ENCODE data around the gene ATF4.
"Not testable (repeated sequence)": the region's sequence is repeated elsewhere in the genome, so short reads cannot be mapped to it uniquely, and the experiment has no call there.

ATF4 gene

DNA sequence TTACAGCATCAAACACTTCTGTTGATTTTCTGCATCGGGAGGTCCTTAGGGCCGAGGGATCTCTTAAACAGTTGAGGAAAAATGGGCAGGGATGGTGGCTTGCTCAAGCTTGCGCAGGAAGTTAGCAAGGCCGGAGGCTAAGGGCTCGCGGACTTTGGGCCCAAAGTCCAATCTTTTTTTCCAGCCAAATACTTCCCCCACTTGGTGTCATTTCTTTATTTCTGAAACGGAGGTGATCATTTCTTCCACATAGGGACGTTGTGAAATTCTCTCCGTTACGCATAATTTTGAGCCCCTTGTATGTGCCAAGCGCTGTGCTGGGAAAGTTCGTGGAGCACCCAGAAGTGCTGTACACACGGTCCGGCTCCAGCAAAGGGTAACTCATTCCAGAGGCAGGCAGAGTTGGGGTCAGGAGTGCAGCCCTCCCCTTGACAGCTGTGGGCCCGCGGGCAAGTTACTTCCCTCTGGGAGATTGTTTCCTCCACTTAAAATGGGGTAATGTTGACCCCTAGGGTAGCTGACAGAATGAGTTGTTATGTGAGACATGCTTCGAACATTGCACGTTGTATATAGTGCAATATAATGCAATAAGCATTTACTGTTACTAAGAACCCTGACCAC, 17.5 kb upstream of the ATF4 start:
- TF ChIP-seq, protein P1, sequence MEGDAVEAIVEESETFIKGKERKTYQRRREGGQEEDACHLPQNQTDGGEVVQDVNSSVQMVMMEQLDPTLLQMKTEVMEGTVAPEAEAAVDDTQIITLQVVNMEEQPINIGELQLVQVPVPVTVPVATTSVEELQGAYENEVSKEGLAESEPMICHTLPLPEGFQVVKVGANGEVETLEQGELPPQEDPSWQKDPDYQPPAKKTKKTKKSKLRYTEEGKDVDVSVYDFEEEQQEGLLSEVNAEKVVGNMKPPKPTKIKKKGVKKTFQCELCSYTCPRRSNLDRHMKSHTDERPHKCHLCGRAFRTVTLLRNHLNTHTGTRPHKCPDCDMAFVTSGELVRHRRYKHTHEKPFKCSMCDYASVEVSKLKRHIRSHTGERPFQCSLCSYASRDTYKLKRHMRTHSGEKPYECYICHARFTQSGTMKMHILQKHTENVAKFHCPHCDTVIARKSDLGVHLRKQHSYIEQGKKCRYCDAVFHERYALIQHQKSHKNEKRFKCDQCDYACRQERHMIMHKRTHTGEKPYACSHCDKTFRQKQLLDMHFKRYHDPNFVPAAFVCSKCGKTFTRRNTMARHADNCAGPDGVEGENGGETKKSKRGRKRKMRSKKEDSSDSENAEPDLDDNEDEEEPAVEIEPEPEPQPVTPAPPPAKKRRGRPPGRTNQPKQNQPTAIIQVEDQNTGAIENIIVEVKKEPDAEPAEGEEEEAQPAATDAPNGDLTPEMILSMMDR (IDR thresholded peaks at IDR 0.05; ENCODE audit: insufficient read depth, missing control alignments) = no peak
- FAIRE-seq = no peak
- DNase-seq (ENCODE audit: insufficient read length, low spot score) = no peak

- FAIRE-seq = no peak
- no peak for DNase-seq (ENCODE audit: insufficient read length, low spot score)
- TF ChIP-seq, protein P1 (IDR thresholded peaks at IDR 0.05; ENCODE audit: insufficient read depth, missing control alignments) = no peak
Measured at GRCh38 chr22:39503630-39504029, 16.7 kb upstream of the ATF4 start.

DNA sequence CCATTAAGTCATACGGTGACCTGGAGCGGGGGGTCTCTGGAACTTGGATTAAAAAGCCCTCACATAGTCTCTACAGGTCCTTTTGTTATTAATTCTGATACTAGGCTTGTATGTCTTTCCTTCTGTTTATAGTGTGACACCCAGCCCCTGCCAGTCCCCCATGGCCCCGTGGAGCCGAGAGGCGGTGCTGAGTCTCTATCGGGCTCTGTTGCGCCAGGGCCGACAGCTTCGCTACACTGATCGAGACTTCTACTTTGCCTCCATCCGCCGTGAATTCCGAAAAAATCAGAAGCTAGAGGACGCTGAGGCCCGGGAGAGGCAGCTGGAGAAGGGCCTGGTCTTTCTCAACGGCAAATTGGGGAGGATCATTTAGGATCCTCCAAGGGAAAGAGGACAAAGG, 16.3 kb upstream of the ATF4 start:
- no peak for DNase-seq (ENCODE audit: insufficient read length, low spot score)
- TF ChIP-seq, protein P1 (IDR thresholded peaks at IDR 0.05; ENCODE audit: insufficient read depth, missing control alignments) = no peak
- FAIRE-seq = no peak

DNA sequence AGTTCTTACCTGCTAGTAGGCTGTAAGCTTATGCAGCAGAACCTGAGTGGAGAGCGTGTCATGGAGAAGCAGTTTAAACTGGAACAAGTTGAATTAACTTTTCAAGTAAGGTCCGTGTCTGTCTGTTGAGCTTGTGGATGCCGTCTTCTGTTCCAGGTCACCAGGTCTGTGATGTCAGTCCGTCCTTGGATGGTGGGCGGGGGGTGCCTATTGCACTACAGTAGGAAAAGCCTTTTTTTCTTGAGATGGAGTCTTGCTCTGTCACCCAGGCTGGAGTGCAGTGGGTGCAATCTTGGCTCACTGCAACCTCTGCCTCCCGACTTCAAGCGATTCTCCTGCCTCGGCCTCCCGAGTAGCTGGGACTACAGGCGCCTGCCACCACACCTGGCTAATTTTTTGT, 13.3 kb upstream of the ATF4 start:
- not testable (repeated sequence) for FAIRE-seq; DNase-seq (ENCODE audit: insufficient read length, low spot score)

DNA sequence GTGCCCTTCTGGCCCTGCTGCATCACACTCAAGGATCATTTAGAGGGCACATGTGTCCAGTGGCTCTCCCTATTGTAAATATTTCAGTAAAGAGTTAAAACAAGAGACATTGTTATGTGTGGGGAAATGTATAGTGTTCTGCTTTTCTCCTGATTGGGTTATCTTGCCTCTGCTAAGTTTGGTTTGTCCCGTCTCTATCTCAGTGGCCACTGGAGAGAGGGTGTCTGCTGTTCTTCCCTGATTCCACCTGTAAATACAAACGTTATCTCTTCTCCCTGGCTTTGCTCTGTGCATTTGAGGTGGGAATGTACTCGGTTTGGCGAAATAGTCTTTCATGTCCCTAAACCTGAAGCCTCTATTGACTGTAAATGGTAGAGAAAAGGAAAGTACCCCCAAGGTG, 12.0 kb upstream of the ATF4 start:
- DNase-seq (ENCODE audit: insufficient read length, low spot score) (no peak), FAIRE-seq (no peak)
- TF ChIP-seq, protein P1 (IDR thresholded peaks at IDR 0.05; ENCODE audit: insufficient read depth, missing control alignments) = no peak

DNA sequence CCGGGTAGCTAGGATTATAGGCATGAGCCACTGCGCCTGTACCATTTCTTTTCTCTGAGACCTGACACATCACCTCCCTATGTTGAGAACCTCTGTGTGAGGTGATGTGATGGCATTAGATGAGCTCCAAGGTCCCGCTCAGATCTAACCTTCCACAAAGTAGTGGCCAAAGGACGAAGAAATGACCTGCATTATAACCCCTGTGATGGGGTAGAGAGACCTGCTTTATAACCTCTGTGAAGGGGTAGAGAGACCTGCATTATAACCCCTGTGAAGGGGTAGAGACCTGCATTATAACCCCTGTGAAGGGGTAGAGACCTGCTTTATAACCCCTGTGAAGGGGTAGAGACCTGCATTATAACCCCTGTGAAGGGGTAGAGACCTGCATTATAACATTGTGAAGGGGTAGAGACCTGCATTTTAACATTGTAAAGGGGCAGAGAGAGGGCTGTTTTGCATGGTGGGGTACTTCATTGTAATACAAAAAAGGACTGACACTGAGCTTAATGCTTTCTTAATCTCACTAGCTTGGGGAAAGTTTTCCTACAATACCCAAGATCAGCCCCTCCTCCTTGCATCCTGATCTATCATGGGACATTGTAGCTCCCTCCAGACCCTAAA, 9.7 kb upstream of the ATF4 start:
- no peak for FAIRE-seq
- DNase-seq (ENCODE audit: insufficient read length, low spot score) = no peak
- TF ChIP-seq, protein P1 (IDR thresholded peaks at IDR 0.05; ENCODE audit: insufficient read depth, missing control alignments) = no peak

DNA sequence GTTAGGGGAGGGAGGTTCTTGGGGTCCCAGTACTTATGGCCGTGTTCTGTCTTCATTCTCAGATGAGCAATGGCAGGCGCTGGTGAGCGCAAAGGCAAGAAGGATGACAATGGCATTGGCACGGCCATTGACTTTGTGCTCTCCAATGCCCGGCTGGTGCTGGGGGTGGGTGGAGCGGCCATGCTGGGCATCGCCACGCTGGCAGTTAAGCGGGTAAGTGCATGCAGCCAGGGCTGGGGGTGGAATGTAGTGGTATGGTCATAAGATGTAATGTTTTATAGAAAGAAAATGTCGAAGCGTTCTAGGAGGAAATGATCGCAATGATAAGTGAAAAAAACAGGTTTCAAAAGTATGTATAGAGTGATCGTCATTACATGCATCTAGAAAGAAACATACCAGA, 9.1 kb upstream of the ATF4 start:
- TF ChIP-seq, protein P1 (IDR thresholded peaks at IDR 0.05; ENCODE audit: insufficient read depth, missing control alignments) = no peak
- no peak for FAIRE-seq
- no peak for DNase-seq (ENCODE audit: insufficient read length, low spot score)
